ENCODE data around the gene HOXD10.

GRCh38 chr2:176164201-176164600, 47.6 kb downstream of the HOXD10 start:
- TF ChIP-seq POLR2AphosphoS5 (IDR thresholded peaks at IDR 0.05; ENCODE audit: low read depth) (no peak), CTCF (IDR thresholded peaks at IDR 0.05; ENCODE audit: insufficient read depth, low read length) (no peak), GABPA (IDR thresholded peaks at IDR 0.05; ENCODE audit: low read depth) (no peak)

Measured in HL-60 (cell line).